ENCODE measurements around the gene IFNLR1. TPM values are rescaled to one million over a fixed set of nuclear protein-coding genes. Genes with fewer than 3 reads are reported as not detected.

Gene IFNLR1
- polyA plus RNA-seq, 1 donor (not counting 4 experiments of a cell fraction or from before 2014, with no cell fraction given): 3.4 TPM

DNA sequence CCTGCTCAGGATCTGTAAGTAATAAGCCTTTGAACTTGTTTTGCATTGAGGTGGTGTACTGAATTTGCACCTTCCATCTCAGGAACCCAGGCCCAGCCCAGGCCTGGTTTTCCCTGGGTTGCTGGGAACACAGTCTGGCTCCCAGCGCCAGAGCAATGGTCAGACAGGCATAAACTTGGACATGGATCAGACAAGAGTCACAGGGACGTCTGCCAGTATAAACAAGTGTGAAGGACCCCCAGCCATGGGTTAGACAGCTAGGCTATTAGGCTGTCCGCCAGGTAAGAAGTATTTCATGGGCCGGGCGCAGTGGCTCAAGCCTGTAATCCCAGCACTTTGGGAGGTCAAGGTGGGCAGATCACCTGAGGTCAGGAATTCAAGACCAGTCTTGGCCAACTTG, 5.5 kb downstream of the IFNLR1 start:
- FAIRE-seq: no peak
- Histone ChIP-seq H3K79me2 (ENCODE audit: control insufficient read depth, insufficient read depth, low read length) (no peaks in the 10 kb centered on the region), H3K27ac (ENCODE audit: control insufficient read depth, insufficient read depth, low read length) (no peak overlapping the region), H3K9ac (ENCODE audit: control insufficient read depth, extremely low read depth, insufficient read depth, low read length) (no peak overlapping the region), H3K4me1 (ENCODE audit: control insufficient read depth, extremely low read depth, insufficient read depth, low read length) (peaks cover 13% of the 10 kb centered on the region), H3K9me3 (ENCODE audit: control insufficient read depth, low read depth, low read length) (no peaks in the 10 kb centered on the region), H3K4me3 (ENCODE audit: control insufficient read depth in 2 of 3, extremely low read depth in 1 of 3, insufficient read depth in 2 of 3, low read depth in 1 of 3, low read length in 3 of 3) (no peak overlapping the region), H3K9me1 (ENCODE audit: control insufficient read depth, extremely low read depth, insufficient read depth, low read length) (peaks cover 2% of the 10 kb centered on the region), H4K20me1 (ENCODE audit: control insufficient read depth, extremely low read depth, insufficient read depth, low read length) (no peaks in the 10 kb centered on the region), H2AFZ (ENCODE audit: control insufficient read depth, low read length) (no peak overlapping the region), H3K4me2 (ENCODE audit: control insufficient read depth, extremely low read depth, insufficient read depth, low read depth, low read length) (no peak overlapping the region), H3K36me3 (ENCODE audit: control insufficient read depth in 2 of 2, extremely low read depth in 1 of 2, insufficient read depth in 2 of 2, low read length in 2 of 2) (peaks cover 0 to 2% of the 10 kb centered on the region in 2 experiments), H3K27me3 (ENCODE audit: control insufficient read depth, extremely low read depth, insufficient read depth, low read length) (no peaks in the 10 kb centered on the region)
- no peak for TF ChIP-seq EZH2 (IDR thresholded peaks at IDR 0.05; ENCODE audit: low read length)
- TF ChIP-seq, protein P1, sequence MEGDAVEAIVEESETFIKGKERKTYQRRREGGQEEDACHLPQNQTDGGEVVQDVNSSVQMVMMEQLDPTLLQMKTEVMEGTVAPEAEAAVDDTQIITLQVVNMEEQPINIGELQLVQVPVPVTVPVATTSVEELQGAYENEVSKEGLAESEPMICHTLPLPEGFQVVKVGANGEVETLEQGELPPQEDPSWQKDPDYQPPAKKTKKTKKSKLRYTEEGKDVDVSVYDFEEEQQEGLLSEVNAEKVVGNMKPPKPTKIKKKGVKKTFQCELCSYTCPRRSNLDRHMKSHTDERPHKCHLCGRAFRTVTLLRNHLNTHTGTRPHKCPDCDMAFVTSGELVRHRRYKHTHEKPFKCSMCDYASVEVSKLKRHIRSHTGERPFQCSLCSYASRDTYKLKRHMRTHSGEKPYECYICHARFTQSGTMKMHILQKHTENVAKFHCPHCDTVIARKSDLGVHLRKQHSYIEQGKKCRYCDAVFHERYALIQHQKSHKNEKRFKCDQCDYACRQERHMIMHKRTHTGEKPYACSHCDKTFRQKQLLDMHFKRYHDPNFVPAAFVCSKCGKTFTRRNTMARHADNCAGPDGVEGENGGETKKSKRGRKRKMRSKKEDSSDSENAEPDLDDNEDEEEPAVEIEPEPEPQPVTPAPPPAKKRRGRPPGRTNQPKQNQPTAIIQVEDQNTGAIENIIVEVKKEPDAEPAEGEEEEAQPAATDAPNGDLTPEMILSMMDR (optimal IDR thresholded peaks at IDR 0.05 in 1 of 3, IDR thresholded peaks at IDR 0.05 in 1 of 3, conservative IDR thresholded peaks at IDR 0.05 in 1 of 3; ENCODE audit: extremely low read depth in 1 of 3, insufficient read depth in 2 of 3, low read length in 3 of 3): no peak
- dilution Hi-C loops (cut with MboI; ENCODE audit: extremely low pct_ligation_motif_present, low sequenced_read_pairs): no loop called here
- no peak for DNase-seq (ENCODE audit: low read depth, low spot score)

DNA sequence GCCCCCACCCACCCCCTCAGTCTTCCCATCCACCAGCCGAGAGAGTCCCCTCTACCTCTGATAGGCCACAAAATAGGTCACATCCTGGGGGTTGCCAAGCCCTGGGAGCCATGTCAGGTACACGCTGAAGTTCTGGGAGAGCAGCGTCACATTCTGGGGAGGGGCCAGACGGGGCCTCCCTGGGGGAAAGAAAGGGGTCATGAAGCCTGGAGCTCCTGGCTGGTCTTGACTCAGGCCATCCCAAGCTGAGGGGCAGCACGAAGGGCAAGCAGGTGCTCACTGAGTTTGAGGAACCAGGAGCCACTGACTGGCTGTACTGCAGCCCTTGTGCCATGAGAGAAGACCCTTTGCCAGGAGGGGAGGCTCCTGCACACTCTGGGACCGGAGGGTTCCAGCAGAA, 6.4 kb downstream of the IFNLR1 start:
- Histone ChIP-seq H4K20me1 (ENCODE audit: control insufficient read depth, extremely low read depth, insufficient read depth, low read length) (no peaks in the 10 kb centered on the region), H3K9ac (ENCODE audit: control insufficient read depth, extremely low read depth, insufficient read depth, low read length) (no peak overlapping the region), H3K27ac (ENCODE audit: control insufficient read depth, insufficient read depth, low read length) (no peak overlapping the region), H2AFZ (ENCODE audit: control insufficient read depth, low read length) (no peak overlapping the region), H3K36me3 (ENCODE audit: control insufficient read depth in 2 of 2, extremely low read depth in 1 of 2, insufficient read depth in 2 of 2, low read length in 2 of 2) (peaks cover 0 to 2% of the 10 kb centered on the region in 2 experiments), H3K27me3 (ENCODE audit: control insufficient read depth, extremely low read depth, insufficient read depth, low read length) (no peaks in the 10 kb centered on the region), H3K9me3 (ENCODE audit: control insufficient read depth, low read depth, low read length) (no peaks in the 10 kb centered on the region), H3K4me3 (ENCODE audit: control insufficient read depth in 2 of 3, extremely low read depth in 1 of 3, insufficient read depth in 2 of 3, low read depth in 1 of 3, low read length in 3 of 3) (no peak overlapping the region), H3K9me1 (ENCODE audit: control insufficient read depth, extremely low read depth, insufficient read depth, low read length) (peaks cover 2% of the 10 kb centered on the region), H3K4me1 (ENCODE audit: control insufficient read depth, extremely low read depth, insufficient read depth, low read length) (peaks cover 4% of the 10 kb centered on the region), H3K4me2 (ENCODE audit: control insufficient read depth, extremely low read depth, insufficient read depth, low read depth, low read length) (no peak overlapping the region), H3K79me2 (ENCODE audit: control insufficient read depth, insufficient read depth, low read length) (no peaks in the 10 kb centered on the region)
- FAIRE-seq: no peak
- dilution Hi-C loops (cut with MboI; ENCODE audit: extremely low pct_ligation_motif_present, low sequenced_read_pairs): no loop called here
- no peak for DNase-seq (ENCODE audit: low read depth, low spot score)
- TF ChIP-seq EZH2 (IDR thresholded peaks at IDR 0.05; ENCODE audit: low read length): no peak
- TF ChIP-seq, protein P1 (optimal IDR thresholded peaks at IDR 0.05 in 1 of 3, IDR thresholded peaks at IDR 0.05 in 1 of 3, conservative IDR thresholded peaks at IDR 0.05 in 1 of 3; ENCODE audit: extremely low read depth in 1 of 3, insufficient read depth in 2 of 3, low read length in 3 of 3): no peak
